Retinal pigment epithelial cell (primary cell): ENCODE data around the gene FBL.
A peak's percentile ranks its signal among the peaks of the same experiment; 100 is the strongest.
"Not testable (repeated sequence)": the region's sequence is repeated elsewhere in the genome, so short reads cannot be mapped to it uniquely, and the experiment has no call there.

Source experiments
- DNase-seq: peaks from one replicate; pipeline ENCODE4 v3.0.0-alpha.2; 2010; ENCODE audit warnings: low read depth
- H3K4me3 ChIP-seq: 2 replicates; pipeline ENCODE4 v1.5.1; 2011; ENCODE audit warnings: mild to moderate bottlenecking, low read length, control low read depth, moderate library complexity
- TF ChIP-seq, protein P1 (sequence below): conservative IDR thresholded peaks from 2 replicates; pipeline ENCODE4 v1.5.1; 2011; ENCODE audit warnings: low read depth, low read length, control low read depth, inconsistent platforms

FBL gene

GRCh38 chr19:39881495-39882110 is 35.4 kb upstream of the FBL start:
- TF ChIP-seq, protein P1, sequence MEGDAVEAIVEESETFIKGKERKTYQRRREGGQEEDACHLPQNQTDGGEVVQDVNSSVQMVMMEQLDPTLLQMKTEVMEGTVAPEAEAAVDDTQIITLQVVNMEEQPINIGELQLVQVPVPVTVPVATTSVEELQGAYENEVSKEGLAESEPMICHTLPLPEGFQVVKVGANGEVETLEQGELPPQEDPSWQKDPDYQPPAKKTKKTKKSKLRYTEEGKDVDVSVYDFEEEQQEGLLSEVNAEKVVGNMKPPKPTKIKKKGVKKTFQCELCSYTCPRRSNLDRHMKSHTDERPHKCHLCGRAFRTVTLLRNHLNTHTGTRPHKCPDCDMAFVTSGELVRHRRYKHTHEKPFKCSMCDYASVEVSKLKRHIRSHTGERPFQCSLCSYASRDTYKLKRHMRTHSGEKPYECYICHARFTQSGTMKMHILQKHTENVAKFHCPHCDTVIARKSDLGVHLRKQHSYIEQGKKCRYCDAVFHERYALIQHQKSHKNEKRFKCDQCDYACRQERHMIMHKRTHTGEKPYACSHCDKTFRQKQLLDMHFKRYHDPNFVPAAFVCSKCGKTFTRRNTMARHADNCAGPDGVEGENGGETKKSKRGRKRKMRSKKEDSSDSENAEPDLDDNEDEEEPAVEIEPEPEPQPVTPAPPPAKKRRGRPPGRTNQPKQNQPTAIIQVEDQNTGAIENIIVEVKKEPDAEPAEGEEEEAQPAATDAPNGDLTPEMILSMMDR: peak; percentile 54
- DNase-seq, H3K4me3 ChIP-seq: not testable (repeated sequence)

GRCh38 chr19:39880241-39880640 is 34.1 kb upstream of the FBL start:
- DNase-seq, H3K4me3 ChIP-seq: not testable (repeated sequence)

GRCh38 chr19:39879796-39880195 is 33.6 kb upstream of the FBL start:
- H3K4me3 ChIP-seq, DNase-seq: not testable (repeated sequence)

GRCh38 chr19:39878866-39879265 is 32.7 kb upstream of the FBL start:
- H3K4me3 ChIP-seq, DNase-seq: not testable (repeated sequence)

GRCh38 chr19:39878398-39878797 is 32.2 kb upstream of the FBL start:
- H3K4me3 ChIP-seq: no peak overlapping the region
- no peak for DNase-seq
- TF ChIP-seq, protein P1: no peak

- not testable (repeated sequence) for DNase-seq, H3K4me3 ChIP-seq
Observed at GRCh38 chr19:39877982-39878381, 31.8 kb upstream of the FBL start.

- not testable (repeated sequence) for DNase-seq, H3K4me3 ChIP-seq
Observed at GRCh38 chr19:39877488-39877887, 31.3 kb upstream of the FBL start.

GRCh38 chr19:39876486-39876885 is 30.3 kb upstream of the FBL start:
- not testable (repeated sequence) for H3K4me3 ChIP-seq, DNase-seq

- H3K4me3 ChIP-seq, DNase-seq: not testable (repeated sequence)
Observed at GRCh38 chr19:39875401-39875864, 29.3 kb upstream of the FBL start.

GRCh38 chr19:39874404-39874803 is 28.2 kb upstream of the FBL start:
- DNase-seq: no peak
- TF ChIP-seq, protein P1: no peak
- no peak overlapping the region for H3K4me3 ChIP-seq

GRCh38 chr19:39873385-39873784 is 27.2 kb upstream of the FBL start:
- no peak for DNase-seq
- TF ChIP-seq, protein P1: no peak
- no peak overlapping the region for H3K4me3 ChIP-seq
